Naive B cell (primary cell): ENCODE results near the gene KISS1R. TPM values are rescaled to one million over a fixed set of nuclear protein-coding genes. Genes with fewer than 3 reads are reported as not detected.
A peak's percentile ranks its signal among the peaks of the same experiment; 100 is the strongest.

ENCODE experiments used
- ATAC-seq, 2 donors: fragments of 150-1000 bp; cut with Tn5 transposase; 2 replicates each; pipeline ENCODE4 v1.10.0; 2021; ENCODE audit warnings: low read depth in 2 of 2, mild to moderate bottlenecking in 2 of 2, moderate library complexity in 2 of 2
- DNase-seq: peaks from one replicate; pipeline ENCODE4 v3.0.0; 2022
- H3K27ac Mint-ChIP-seq, 6 donors: one replicate each; pipeline ENCODE4 v1.8.0; 2020 to 2022; ENCODE audit warnings: mild to moderate bottlenecking in 6 of 6, mixed read lengths in 6 of 6, moderate library complexity in 5 of 6, inconsistent platforms in 2 of 6
- H3K27me3 Mint-ChIP-seq, 3 donors: one replicate each; pipeline ENCODE4 v1.8.0; 2021 to 2022; ENCODE audit warnings: mixed read lengths in 3 of 3, mild to moderate bottlenecking in 1 of 3
- H3K36me3 Mint-ChIP-seq, 2 donors: one replicate each; pipeline ENCODE4 v1.8.0; 2020 to 2022; ENCODE audit warnings: mixed read lengths in 2 of 2, inconsistent platforms in 1 of 2, mild to moderate bottlenecking in 1 of 2
- H3K4me1 Mint-ChIP-seq, 3 donors: one replicate each; pipeline ENCODE4 v1.8.0; 2020 to 2022; ENCODE audit warnings: mixed read lengths in 3 of 3, inconsistent platforms in 1 of 3, mild to moderate bottlenecking in 1 of 3, moderate library complexity in 1 of 3
- H3K4me3 Mint-ChIP-seq, 8 donors: one replicate each; pipeline ENCODE4 v1.8.0; 2020 to 2022; ENCODE audit warnings: mild to moderate bottlenecking in 8 of 8, mixed read lengths in 8 of 8, moderate library complexity in 8 of 8, inconsistent platforms in 2 of 8
- H3K9me3 Mint-ChIP-seq, 7 donors: one replicate each; pipeline ENCODE4 v1.8.0; 2020 to 2022; ENCODE audit warnings: mixed read lengths in 7 of 7, mild to moderate bottlenecking in 5 of 7, inconsistent platforms in 2 of 7, moderate library complexity in 1 of 7
- polyA plus RNA-seq, 6 donors: library from polyadenylated mRNA; unstranded; fragments of 300-500 nt; fragmentation: Illumina TruSeq; gene quantifications; one replicate each; pipeline ENCODE4 v1.2.3, GENCODE V29; 2021; ENCODE audit warnings: low read depth in 6 of 6

Gene KISS1R
- polyA plus RNA-seq, result under 1 TPM in 4 of 6 donors, not detected in 2; 0.17 to 0.42 (median 0.33) TPM

- ATAC-seq, result peak; percentile 65 to 68
- Mint-ChIP-seq H3K4me1 (peaks cover 16 to 36% (median 32%) of the 10 kb centered on the region in 3 donors), H3K27ac (peak within 1 kb of the TSS; percentile 82 to 93 (median 90)), H3K9me3 (no peaks in the 10 kb centered on the region), H3K27me3 (peaks cover 0 to 11% (median 4%) of the 10 kb centered on the region in 3 donors), H3K4me3 (peak within 1 kb of the TSS; percentile 61 to 85 (median 76)), H3K36me3 (no peaks in the 10 kb centered on the region)
- DNase-seq, result peak; percentile 84
These were observed at the start of gene KISS1R for GRCh38 chr19:917323-918151. Gene KISS1R (plus strand): TSS chr19:917333. CDS start chr19:917503, 170 bp downstream.

GRCh38 chr19:867855-868457 lies 49.2 kb upstream of the KISS1R start:
- ATAC-seq, result no peak
- H3K27ac Mint-ChIP-seq, result no peak overlapping the region
- H3K9me3 Mint-ChIP-seq, result no peaks in the 10 kb centered on the region
- no peak overlapping the region for H3K4me3 Mint-ChIP-seq
- H3K36me3 Mint-ChIP-seq, result peaks cover 0 to 15% of the 10 kb centered on the region in 2 donors
- peaks cover 0 to 5% (median under 1%) of the 10 kb centered on the region in 3 donors for H3K27me3 Mint-ChIP-seq
- DNase-seq, result no peak
- peaks cover 9 to 31% (median 26%) of the 10 kb centered on the region in 3 donors for H3K4me1 Mint-ChIP-seq

- Mint-ChIP-seq H3K36me3 (peaks cover 0 to 15% of the 10 kb centered on the region in 2 donors), H3K27me3 (peaks cover 0 to 3% (median 0%) of the 10 kb centered on the region in 3 donors), H3K4me1 (peaks cover 8 to 25% (median 19%) of the 10 kb centered on the region in 3 donors), H3K27ac (no peak overlapping the region), H3K4me3 (no peak overlapping the region), H3K9me3 (no peaks in the 10 kb centered on the region)
- ATAC-seq (no peak), DNase-seq (no peak)
These were observed 48.5 kb upstream of the KISS1R start for GRCh38 chr19:868458-869244.

GRCh38 chr19:869245-870177 lies 47.6 kb upstream of the KISS1R start:
- Mint-ChIP-seq H3K4me3 (peak overlapping the region in 1 of 8 donors; percentile 38), H3K27ac (peak overlapping the region in 2 of 6 donors; percentile 50 to 96), H3K9me3 (no peaks in the 10 kb centered on the region), H3K27me3 (no peaks in the 10 kb centered on the region), H3K36me3 (peaks cover 0 to 15% of the 10 kb centered on the region in 2 donors), H3K4me1 (peaks cover 4 to 19% (median 16%) of the 10 kb centered on the region in 3 donors)
- ATAC-seq, result no peak
- no peak for DNase-seq

GRCh38 chr19:870314-870713 lies 46.8 kb upstream of the KISS1R start:
- Mint-ChIP-seq H3K9me3 (no peaks in the 10 kb centered on the region), H3K27ac (peak overlapping the region in 3 of 6 donors; percentile 50 to 96 (median 53)), H3K4me3 (peak overlapping the region in 3 of 8 donors; percentile 38 to 61 (median 48))

GRCh38 chr19:870963-871401 lies 46.2 kb upstream of the KISS1R start:
- no peaks in the 10 kb centered on the region for H3K27me3 Mint-ChIP-seq
- peak overlapping the region in 1 of 8 donors; percentile 22 for H3K4me3 Mint-ChIP-seq
- H3K27ac Mint-ChIP-seq, result peak overlapping the region in 2 of 6 donors; percentile 82 to 99
- ATAC-seq, result no peak
- DNase-seq, result no peak
- peaks cover 4 to 16% (median 13%) of the 10 kb centered on the region in 3 donors for H3K4me1 Mint-ChIP-seq
- H3K9me3 Mint-ChIP-seq, result no peaks in the 10 kb centered on the region
- H3K36me3 Mint-ChIP-seq, result peaks cover 0 to 15% of the 10 kb centered on the region in 2 donors

More at GRCh38 chr19:870314-870713, 46.8 kb upstream of the KISS1R start:
- Mint-ChIP-seq H3K27me3 (no peaks in the 10 kb centered on the region), H3K36me3 (peaks cover 0 to 15% of the 10 kb centered on the region in 2 donors), H3K4me1 (peaks cover 4 to 16% (median 15%) of the 10 kb centered on the region in 3 donors)
- ATAC-seq (no peak), DNase-seq (no peak)

- peaks cover 4 to 16% (median 13%) of the 10 kb centered on the region in 3 donors for H3K4me1 Mint-ChIP-seq
- H3K36me3 Mint-ChIP-seq, result peaks cover 0 to 15% of the 10 kb centered on the region in 2 donors
- peak overlapping the region in 4 of 8 donors; percentile 45 to 79 (median 66) for H3K4me3 Mint-ChIP-seq
- peak overlapping the region; percentile 38 to 99 (median 82) for H3K27ac Mint-ChIP-seq
- DNase-seq (no peak), ATAC-seq (no peak)
- no peaks in the 10 kb centered on the region for H3K9me3 Mint-ChIP-seq
- H3K27me3 Mint-ChIP-seq, result no peaks in the 10 kb centered on the region
These were observed 45.5 kb upstream of the KISS1R start for GRCh38 chr19:871446-872265.

- Mint-ChIP-seq H3K4me1 (peaks cover 2 to 13% (median 13%) of the 10 kb centered on the region in 3 donors), H3K27me3 (no peaks in the 10 kb centered on the region), H3K4me3 (peak overlapping the region in 6 of 8 donors; percentile 44 to 79 (median 75)), H3K27ac (peak overlapping the region in 5 of 6 donors; percentile 82 to 95 (median 90)), H3K9me3 (no peaks in the 10 kb centered on the region), H3K36me3 (peaks cover 0 to 12% of the 10 kb centered on the region in 2 donors)
- ATAC-seq, result peak; percentile 75 to 76
- DNase-seq, result no peak
These were observed 44.7 kb upstream of the KISS1R start for GRCh38 chr19:872266-872951.

- peaks cover 0 to 9% of the 10 kb centered on the region in 2 donors for H3K36me3 Mint-ChIP-seq
- H3K4me1 Mint-ChIP-seq, result peaks cover 0 to 13% (median 9%) of the 10 kb centered on the region in 3 donors
- peak overlapping the region in 5 of 8 donors; percentile 49 to 74 (median 59) for H3K4me3 Mint-ChIP-seq
These were observed 44.0 kb upstream of the KISS1R start for GRCh38 chr19:873084-873483.

GRCh38 chr19:873561-874041 lies 43.5 kb upstream of the KISS1R start:
- Mint-ChIP-seq H3K9me3 (no peaks in the 10 kb centered on the region), H3K27ac (no peak overlapping the region), H3K27me3 (no peaks in the 10 kb centered on the region), H3K36me3 (peaks cover 0 to 9% of the 10 kb centered on the region in 2 donors), H3K4me1 (peaks cover 0 to 13% (median 9%) of the 10 kb centered on the region in 3 donors), H3K4me3 (no peak overlapping the region)
- DNase-seq, result no peak
- ATAC-seq, result no peak

More at GRCh38 chr19:873084-873483, 44.0 kb upstream of the KISS1R start:
- Mint-ChIP-seq H3K27ac (peak overlapping the region in 1 of 6 donors; percentile 82), H3K27me3 (no peaks in the 10 kb centered on the region), H3K9me3 (no peaks in the 10 kb centered on the region)
- peak; percentile 79 to 85 for ATAC-seq
- no peak for DNase-seq
